GM21717 (cell line): Measurements from ENCODE around the gene EHD4.

Experiments
- ATAC-seq: cut with Tn5 transposase; IDR thresholded peaks from one replicate; pipeline ENCODE4 v1.9.1; 2021; ENCODE audit warnings: mild to moderate bottlenecking, moderate library complexity; ENCODE audit not compliant: unreplicated experiment

The EHD4 gene

GRCh38 chr15:41866263-41866703, 106.1 kb downstream of the EHD4 start:
- ATAC-seq: no peak

GRCh38 chr15:41865490-41866055, 106.8 kb downstream of the EHD4 start:
- no peak for ATAC-seq

GRCh38 chr15:41862515-41863116, 109.7 kb downstream of the EHD4 start:
- no peak for ATAC-seq

GRCh38 chr15:41861736-41862356, 110.5 kb downstream of the EHD4 start:
- ATAC-seq: no peak

- ATAC-seq: no peak
Observed at GRCh38 chr15:41860049-41860828, 112.1 kb downstream of the EHD4 start.

- no peak for ATAC-seq
Observed at GRCh38 chr15:41858756-41859155, 113.6 kb downstream of the EHD4 start.

- ATAC-seq: no peak
Observed at GRCh38 chr15:41857316-41857715, 115.0 kb downstream of the EHD4 start.

GRCh38 chr15:41856716-41857115, 115.6 kb downstream of the EHD4 start:
- ATAC-seq: no peak

- no peak for ATAC-seq
Observed at GRCh38 chr15:41856262-41856661, 116.1 kb downstream of the EHD4 start.

- no peak for ATAC-seq
Observed at GRCh38 chr15:41855261-41855961, 116.9 kb downstream of the EHD4 start.

- no peak for ATAC-seq
Observed at GRCh38 chr15:41854443-41854842, 117.9 kb downstream of the EHD4 start.

- no peak for ATAC-seq
Observed at GRCh38 chr15:41853831-41854230, 118.5 kb downstream of the EHD4 start.

GRCh38 chr15:41852736-41853590, 119.4 kb downstream of the EHD4 start:
- ATAC-seq: no peak

- ATAC-seq: no peak
Observed at GRCh38 chr15:41851755-41852370, 120.5 kb downstream of the EHD4 start.

GRCh38 chr15:41851167-41851523, 121.2 kb downstream of the EHD4 start:
- ATAC-seq: no peak

- ATAC-seq: no peak
Observed at GRCh38 chr15:41850482-41851166, 121.7 kb downstream of the EHD4 start.

- ATAC-seq: no peak
Observed at GRCh38 chr15:41849861-41850260, 122.5 kb downstream of the EHD4 start.

GRCh38 chr15:41849204-41849603, 123.2 kb downstream of the EHD4 start:
- ATAC-seq: no peak

GRCh38 chr15:41848631-41849030, 123.7 kb downstream of the EHD4 start:
- ATAC-seq: no peak
